GM19240 (cell line): ENCODE measurements around the gene KIR2DL1.
"Not testable (repeated sequence)": the region's sequence is repeated elsewhere in the genome, so short reads cannot be mapped to it uniquely, and the experiment has no call there.

Experiments
- DNase-seq: peaks from one replicate; pipeline ENCODE4 v3.0.0; 2011; ENCODE audit warnings: low spot score; ENCODE audit not compliant: insufficient read length

The KIR2DL1 gene

DNA sequence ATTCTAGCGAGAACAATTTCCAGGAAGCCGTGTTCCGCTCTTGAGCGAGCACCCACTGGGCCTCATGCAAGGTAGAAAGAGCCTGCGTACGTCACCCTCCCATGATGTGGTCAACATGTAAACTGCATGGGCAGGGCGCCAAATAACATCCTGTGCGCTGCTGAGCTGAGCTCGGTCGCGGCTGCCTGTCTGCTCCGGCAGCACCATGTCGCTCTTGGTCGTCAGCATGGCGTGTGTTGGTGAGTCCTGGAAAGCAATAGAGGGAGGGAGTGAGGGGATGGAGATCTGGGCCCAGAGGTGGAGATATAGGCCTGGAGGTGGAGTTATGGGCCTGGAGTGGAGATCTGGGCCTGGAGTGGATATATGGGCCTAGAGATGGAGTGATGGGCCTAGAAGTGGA, at the start of gene KIR2DL1:
TSS of gene KIR2DL1 (plus strand) at position 148 of the 400 bp plus-strand sequence. CDS start at position 206, 58 bp downstream.
- not testable (repeated sequence) for DNase-seq

GRCh38 chr19:54724142-54724541, 45.5 kb upstream of the KIR2DL1 start, which contains the start of gene KIR3DL3:
Gene KIR3DL3 (plus strand): TSS chr19:54724442. CDS start chr19:54724497, 55 bp downstream.
- DNase-seq, result no peak

- no peak for DNase-seq
Observed at GRCh38 chr19:54724644-54725043, 44.9 kb upstream of the KIR2DL1 start.

GRCh38 chr19:54725321-54725720, 44.3 kb upstream of the KIR2DL1 start:
- no peak for DNase-seq

GRCh38 chr19:54727562-54727961, 42.0 kb upstream of the KIR2DL1 start:
- DNase-seq, result no peak

GRCh38 chr19:54728167-54728566, 41.4 kb upstream of the KIR2DL1 start:
- DNase-seq, result no peak

GRCh38 chr19:54729416-54730188, 40.0 kb upstream of the KIR2DL1 start:
- DNase-seq, result no peak

GRCh38 chr19:54731191-54731590, 38.4 kb upstream of the KIR2DL1 start:
- no peak for DNase-seq

DNA sequence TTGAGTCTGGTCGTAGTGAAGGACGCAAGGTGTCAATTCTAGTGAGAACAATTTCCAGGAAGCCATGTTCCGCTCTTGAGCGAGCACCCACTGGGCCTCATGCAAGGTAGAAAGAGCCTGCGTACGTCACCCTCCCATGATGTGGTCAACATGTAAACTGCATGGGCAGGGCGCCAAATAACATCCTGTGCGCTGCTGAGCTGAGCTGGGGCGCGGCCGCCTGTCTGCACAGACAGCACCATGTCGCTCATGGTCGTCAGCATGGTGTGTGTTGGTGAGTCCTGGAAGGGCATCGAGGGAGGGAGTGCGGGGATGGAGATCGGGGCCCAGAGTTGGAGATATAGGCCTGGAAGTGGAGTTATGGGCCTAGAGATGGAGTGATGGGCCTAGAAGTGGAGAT, 31.3 kb upstream of the KIR2DL1 start, which contains the start of gene KIR2DL3:
TSS of gene KIR2DL3 (plus strand) at position 208 of the 400 bp plus-strand sequence. CDS start at position 241, 33 bp downstream.
- DNase-seq, result not testable (repeated sequence)

DNA sequence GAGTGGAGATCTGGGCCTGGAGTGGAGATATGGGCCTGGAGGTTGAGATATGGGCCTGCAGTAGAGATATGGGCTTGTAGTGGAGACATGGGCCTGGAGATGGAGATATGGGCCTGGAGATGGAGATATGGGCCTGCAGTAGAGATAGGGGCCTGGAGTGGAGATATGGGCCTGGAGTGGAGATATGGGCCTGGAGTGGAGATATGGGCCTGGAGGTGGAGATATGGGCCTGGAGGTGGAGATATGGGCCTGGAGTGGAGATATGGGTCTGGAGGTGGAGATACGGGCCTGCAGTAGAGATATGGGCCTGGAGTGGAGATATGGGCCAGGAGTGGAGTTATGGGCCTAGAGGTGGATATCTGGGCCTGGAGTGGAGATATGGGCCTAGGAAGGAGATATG, 30.9 kb upstream of the KIR2DL1 start:
- no peak for DNase-seq

DNA sequence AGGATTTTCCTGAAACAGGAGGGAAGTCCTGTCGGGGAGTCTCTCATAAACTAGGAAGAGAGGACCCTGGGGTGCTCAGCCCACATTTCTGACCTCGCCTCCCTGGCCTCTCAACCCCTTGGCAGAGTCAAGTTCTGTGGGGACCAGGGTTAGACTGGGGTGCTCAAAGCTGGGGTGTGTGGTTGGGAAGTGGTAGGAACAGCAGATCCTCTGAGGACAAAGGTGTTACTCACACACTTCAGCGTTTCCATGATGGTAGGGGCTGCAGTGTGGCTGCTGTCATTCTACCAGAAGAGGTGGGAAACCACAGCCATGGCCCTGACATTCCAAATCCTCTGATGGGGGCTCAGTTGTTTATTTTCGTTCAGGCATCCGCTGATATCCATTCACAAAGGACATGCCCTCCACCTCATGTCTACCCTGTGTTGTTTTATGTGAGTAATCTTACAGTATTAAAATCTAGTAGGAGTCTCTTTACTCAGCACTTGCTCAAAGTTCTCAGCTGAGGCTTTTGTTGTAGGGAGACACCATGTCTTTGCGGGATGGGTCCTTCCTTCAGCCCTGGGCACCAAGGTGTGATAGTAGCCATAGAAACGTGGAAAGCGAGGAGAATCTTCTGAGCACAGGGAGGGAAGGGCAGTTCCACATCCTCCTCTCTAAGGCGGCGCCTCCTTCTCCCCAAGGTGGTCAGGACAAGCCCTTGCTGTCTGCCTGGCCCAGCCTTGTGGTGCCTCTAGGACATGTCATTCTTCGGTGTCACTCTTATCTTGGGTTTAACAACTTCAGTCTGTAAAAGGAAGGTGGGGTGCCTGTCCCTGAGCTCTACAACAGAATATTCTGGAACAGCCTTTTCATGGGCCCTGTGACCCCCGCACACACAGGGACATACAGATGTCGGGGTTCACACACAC, 29.8 kb upstream of the KIR2DL1 start:
- DNase-seq, result no peak

DNA sequence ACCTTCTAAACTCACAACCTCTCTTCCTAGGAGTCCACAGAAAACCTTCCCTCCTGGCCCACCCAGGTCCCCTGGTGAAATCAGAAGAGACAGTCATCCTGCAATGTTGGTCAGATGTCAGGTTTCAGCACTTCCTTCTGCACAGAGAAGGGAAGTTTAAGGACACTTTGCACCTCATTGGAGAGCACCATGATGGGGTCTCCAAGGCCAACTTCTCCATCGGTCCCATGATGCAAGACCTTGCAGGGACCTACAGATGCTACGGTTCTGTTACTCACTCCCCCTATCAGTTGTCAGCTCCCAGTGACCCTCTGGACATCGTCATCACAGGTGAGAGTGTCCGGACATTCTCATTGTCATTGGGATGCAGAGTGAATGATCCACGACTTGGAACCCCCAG, 27.6 kb upstream of the KIR2DL1 start:
- not testable (repeated sequence) for DNase-seq

DNA sequence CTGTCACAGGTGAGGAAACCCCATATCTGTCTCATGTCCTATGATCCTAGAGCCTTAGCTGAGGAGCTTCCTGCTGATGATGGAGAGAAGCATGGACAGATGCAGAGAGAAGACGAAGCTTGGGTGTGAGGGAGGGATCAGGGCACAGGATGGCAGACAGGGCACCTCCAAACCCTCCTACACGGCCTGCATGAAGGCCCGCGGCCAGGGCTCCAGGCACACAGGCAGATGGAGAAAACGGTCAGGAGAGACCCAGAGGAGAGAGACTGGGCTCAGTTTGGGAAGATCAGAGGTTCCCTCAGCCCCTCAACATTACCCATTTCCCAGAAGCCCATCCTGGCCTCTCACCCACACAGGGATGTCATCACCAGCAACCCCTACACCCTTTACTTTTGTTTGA, 25.5 kb upstream of the KIR2DL1 start:
- DNase-seq, result not testable (repeated sequence)

- not testable (repeated sequence) for DNase-seq
Observed at GRCh38 chr19:54747614-54748322, 21.8 kb upstream of the KIR2DL1 start.

GRCh38 chr19:54750276-54750675, 19.3 kb upstream of the KIR2DL1 start:
- not testable (repeated sequence) for DNase-seq

GRCh38 chr19:54756204-54757110, 13.1 kb upstream of the KIR2DL1 start:
- DNase-seq, result not testable (repeated sequence)

GRCh38 chr19:54758577-54758976, 11.0 kb upstream of the KIR2DL1 start:
- DNase-seq, result not testable (repeated sequence)

DNA sequence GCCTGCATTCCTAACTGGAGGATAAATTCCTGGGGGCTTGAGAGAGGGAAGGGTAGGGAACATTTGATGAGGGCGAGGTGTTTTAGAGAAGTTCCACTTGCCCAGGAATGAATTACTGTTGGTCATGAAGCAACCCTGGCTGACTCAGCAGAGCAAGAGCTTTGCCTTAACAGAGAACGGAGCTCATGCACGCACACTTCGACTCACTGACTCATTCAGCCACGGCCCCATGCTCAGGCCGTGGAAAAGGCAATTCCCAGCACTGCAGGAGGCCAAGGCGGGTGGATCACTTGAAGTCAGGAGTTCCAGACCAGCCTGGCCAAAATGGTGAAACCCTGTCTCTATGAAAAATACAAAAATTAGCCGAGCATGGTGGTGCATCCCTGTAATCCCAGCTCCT, 5.4 kb upstream of the KIR2DL1 start:
- not testable (repeated sequence) for DNase-seq

DNA sequence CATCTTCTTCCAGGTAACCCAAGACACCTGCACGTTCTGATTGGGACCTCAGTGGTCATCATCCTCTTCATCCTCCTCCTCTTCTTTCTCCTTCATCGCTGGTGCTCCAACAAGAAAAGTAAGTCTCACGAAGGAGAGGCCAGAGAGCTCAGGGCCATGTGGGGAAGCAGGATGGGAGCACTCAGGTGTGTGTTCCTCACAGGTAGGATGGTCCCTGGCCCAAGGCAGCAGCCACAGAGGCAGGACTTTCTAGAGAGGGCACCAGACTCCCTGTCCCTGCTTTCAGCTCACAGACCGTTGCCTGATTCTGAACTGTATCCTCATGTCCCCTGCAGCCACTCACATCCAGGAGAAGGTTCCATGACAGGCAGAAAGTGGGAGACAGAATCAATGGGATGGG, 3.1 kb upstream of the KIR2DL1 start:
- DNase-seq, result not testable (repeated sequence)

DNA sequence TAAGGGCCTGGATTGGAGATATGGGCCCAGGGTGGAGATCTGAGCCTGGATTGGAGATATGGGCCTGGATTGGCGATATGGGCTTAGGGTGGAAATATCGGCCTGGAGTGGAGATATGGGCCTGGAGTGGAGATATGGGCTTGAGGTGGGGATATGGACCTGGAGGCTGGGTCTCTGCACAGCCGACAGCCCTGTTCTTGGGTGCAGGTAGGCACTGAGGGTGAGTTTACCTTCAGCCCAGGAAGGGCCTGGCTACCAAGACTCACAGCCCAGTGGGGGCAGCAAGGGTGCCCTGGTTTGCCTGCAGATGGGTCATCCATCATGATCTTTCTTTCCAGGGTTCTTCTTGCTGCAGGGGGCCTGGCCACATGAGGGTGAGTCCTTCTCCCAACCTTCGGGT, 918 bp downstream of the KIR2DL1 start:
- not testable (repeated sequence) for DNase-seq
